PC-9 (cell line): Measurements from ENCODE around the gene VPS50.

Experiments
- EZH2 ChIP-seq: fragments of 200-600 bp; sonication (generic); IDR thresholded peaks from 2 replicates; pipeline ENCODE4 v1.8.0; 2017; ENCODE audit warnings: antibody characterized with exemption, low read depth
- TF ChIP-seq, protein P1 (sequence below): fragments of 200-600 bp; sonication (generic); conservative IDR thresholded peaks from 2 replicates; pipeline ENCODE4 v1.6.1; 2017; ENCODE audit warnings: mixed run types, antibody characterized with exemption, mild to moderate bottlenecking, moderate library complexity

DNA sequence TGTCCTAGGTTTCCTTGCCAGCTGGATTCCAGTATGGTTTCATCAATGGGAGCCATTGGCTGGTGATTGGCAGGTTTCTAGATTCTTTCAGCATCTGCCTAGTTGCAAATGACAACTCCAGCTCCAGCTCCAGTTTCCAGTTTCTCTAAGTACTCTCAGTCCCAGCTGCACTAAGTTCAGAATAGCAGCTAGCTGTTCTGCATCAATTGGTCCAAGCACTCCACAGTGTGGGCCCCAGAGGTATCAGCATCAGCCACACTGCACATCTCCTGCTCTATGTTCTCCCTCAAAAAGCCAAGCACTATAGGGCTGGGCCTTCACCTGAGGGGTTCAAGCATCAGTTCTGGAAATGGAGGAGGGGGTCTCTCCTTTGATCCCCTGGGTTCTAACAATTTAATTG lies 143.4 kb downstream of the VPS50 start:
- TF ChIP-seq, protein P1, sequence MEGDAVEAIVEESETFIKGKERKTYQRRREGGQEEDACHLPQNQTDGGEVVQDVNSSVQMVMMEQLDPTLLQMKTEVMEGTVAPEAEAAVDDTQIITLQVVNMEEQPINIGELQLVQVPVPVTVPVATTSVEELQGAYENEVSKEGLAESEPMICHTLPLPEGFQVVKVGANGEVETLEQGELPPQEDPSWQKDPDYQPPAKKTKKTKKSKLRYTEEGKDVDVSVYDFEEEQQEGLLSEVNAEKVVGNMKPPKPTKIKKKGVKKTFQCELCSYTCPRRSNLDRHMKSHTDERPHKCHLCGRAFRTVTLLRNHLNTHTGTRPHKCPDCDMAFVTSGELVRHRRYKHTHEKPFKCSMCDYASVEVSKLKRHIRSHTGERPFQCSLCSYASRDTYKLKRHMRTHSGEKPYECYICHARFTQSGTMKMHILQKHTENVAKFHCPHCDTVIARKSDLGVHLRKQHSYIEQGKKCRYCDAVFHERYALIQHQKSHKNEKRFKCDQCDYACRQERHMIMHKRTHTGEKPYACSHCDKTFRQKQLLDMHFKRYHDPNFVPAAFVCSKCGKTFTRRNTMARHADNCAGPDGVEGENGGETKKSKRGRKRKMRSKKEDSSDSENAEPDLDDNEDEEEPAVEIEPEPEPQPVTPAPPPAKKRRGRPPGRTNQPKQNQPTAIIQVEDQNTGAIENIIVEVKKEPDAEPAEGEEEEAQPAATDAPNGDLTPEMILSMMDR, result no peak
- TF ChIP-seq EZH2, result no peak
